CD4-positive, alpha-beta memory T cell (primary cell): ENCODE results near the gene COL4A2. TPM values are rescaled to one million over a fixed set of nuclear protein-coding genes. Genes with fewer than 3 reads are reported as not detected.

Experiments
- CTCF ChIA-PET: fragments of 350-600 bp; sonication (Branson Sonifier 250); formaldehyde crosslinking; loops from one replicate; lab custom pipeline; 2021; ENCODE audit warnings: inconsistent platforms; ENCODE audit not compliant: partially characterized antibody; lab: Charles Lee
- POLR2A ChIA-PET: fragments of 350-600 bp; sonication (Branson Sonifier 250); formaldehyde crosslinking; loops from one replicate; lab custom pipeline; 2021; ENCODE audit not compliant: partially characterized antibody; lab: Charles Lee
- DNase-seq, 5 donors: peaks; one replicate each; pipeline versions ENCODE4 v3.0.0 to v3.0.0-alpha.2; 2020 to 2022; ENCODE audit warnings: mixed read lengths in 1 of 5
- H3K27ac ChIP-seq: one replicate; pipeline ENCODE4 v1.7.0; 2013; ENCODE audit warnings: low read depth, low read length
- H3K27me3 ChIP-seq: 2 replicates; pipeline ENCODE4 v1.7.0; 2013; ENCODE audit warnings: mild to moderate bottlenecking, low read length, moderate library complexity; ENCODE audit not compliant: insufficient read depth
- H3K36me3 ChIP-seq: 2 replicates; pipeline ENCODE4 v1.7.0; 2013; ENCODE audit warnings: mild to moderate bottlenecking, low read length, moderate library complexity; ENCODE audit not compliant: insufficient read depth
- H3K4me1 ChIP-seq: 2 replicates; pipeline ENCODE4 v1.7.0; 2013; ENCODE audit warnings: mild to moderate bottlenecking, low read length, moderate library complexity; ENCODE audit not compliant: insufficient read depth
- H3K4me3 ChIP-seq, 2 donors: one replicate each; pipeline ENCODE4 v1.7.0; 2013; ENCODE audit warnings: low read length in 2 of 2, mild to moderate bottlenecking in 1 of 2
- H3K9me3 ChIP-seq, 2 donors: one replicate each; pipeline ENCODE4 v1.7.0; 2013; ENCODE audit warnings: low read length in 2 of 2, control low read depth in 1 of 2; ENCODE audit not compliant: control insufficient read depth in 1 of 2
- H3K27ac Mint-ChIP-seq, 7 donors: one replicate each; pipeline ENCODE4 v1.8.0; 2020 to 2021; ENCODE audit warnings: mixed read lengths in 7 of 7, mild to moderate bottlenecking in 6 of 7, inconsistent platforms in 3 of 7, moderate library complexity in 3 of 7
- H3K27me3 Mint-ChIP-seq, 2 donors: one replicate each; pipeline ENCODE4 v1.8.0; 2020 to 2021; ENCODE audit warnings: mixed read lengths in 2 of 2
- H3K36me3 Mint-ChIP-seq, 2 donors: one replicate each; pipeline ENCODE4 v1.8.0; 2020 to 2021; ENCODE audit warnings: mixed read lengths in 2 of 2, inconsistent platforms in 1 of 2, mild to moderate bottlenecking in 1 of 2
- H3K4me1 Mint-ChIP-seq, 4 donors: one replicate each; pipeline ENCODE4 v1.8.0; 2020 to 2021; ENCODE audit warnings: mixed read lengths in 4 of 4, mild to moderate bottlenecking in 1 of 4
- H3K4me3 Mint-ChIP-seq, 8 donors: one replicate each; pipeline ENCODE4 v1.8.0; 2020 to 2021; ENCODE audit warnings: mixed read lengths in 8 of 8, mild to moderate bottlenecking in 7 of 8, moderate library complexity in 6 of 8, inconsistent platforms in 3 of 8
- H3K9me3 Mint-ChIP-seq, 8 donors: one replicate each; pipeline ENCODE4 v1.8.0; 2020 to 2021; ENCODE audit warnings: mixed read lengths in 8 of 8, mild to moderate bottlenecking in 5 of 8, inconsistent platforms in 3 of 8, moderate library complexity in 1 of 8
- intact Hi-C: fragments of 100-400 bp; cut with micrococcal nuclease; formaldehyde crosslinking; loops from one replicate; pipeline ENCODE4 v1.15.1; 2023
- polyA plus RNA-seq, 2 donors: library from polyadenylated mRNA; unstranded; fragments of 300-500 nt; fragmentation: Illumina TruSeq; gene quantifications; one replicate each; pipeline ENCODE4 v1.2.3, GENCODE V29; 2021
- total RNA-seq, 2 experiments: library from RNA; stranded (reverse); gene quantifications; one replicate each; pipeline ENCODE4 v1.2.3, GENCODE V29; 2021

Gene COL4A2
- total and polyA plus RNA-seq, 4 experiments from 2014 or later = not detected

DNA sequence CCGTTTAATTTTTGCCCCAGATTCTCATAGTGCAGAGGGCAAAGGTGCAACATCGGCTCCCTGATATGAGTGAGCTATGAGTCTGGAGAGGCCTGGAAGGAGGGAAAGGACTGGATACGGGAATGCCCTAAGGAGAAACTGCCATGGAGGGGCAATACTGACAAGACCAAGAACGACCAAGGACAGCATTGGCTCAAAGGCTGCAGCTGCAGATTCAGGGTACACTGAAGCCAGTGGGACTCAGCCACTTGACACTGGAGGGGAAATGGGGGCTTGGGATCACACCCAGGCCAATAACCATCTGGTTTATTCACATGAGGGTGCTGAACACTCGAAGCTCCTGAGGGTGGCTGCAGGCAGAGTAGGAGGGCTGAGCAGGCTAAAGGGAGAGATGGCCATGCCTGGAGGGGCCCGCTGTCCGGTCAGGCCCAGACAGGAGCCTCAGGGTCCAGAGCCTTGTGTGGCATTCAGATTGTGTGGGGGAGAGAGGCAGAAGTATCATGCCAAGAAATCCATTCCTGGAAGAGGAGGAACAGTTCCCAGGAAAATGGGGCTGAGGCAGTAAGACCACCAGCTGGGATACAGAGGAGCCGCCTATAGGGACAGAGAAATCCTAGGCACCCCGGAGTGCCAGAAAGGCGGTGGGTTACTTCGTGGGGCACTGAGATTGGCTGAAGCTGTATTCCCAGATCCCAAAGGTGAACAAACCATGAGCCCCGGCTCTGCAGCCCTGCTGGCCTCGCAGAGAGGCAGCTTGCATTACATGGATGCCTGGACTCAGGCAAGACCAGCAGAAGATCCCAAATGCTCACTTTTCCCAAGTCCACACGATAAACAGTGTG is 20.9 kb upstream of the COL4A2 start:
- intact Hi-C loops = no loop called here
- no peaks in the 10 kb centered on the region for H3K27me3 ChIP-seq
- peaks cover 0 to 3% (median under 1%) of the 10 kb centered on the region in 8 donors for H3K9me3 Mint-ChIP-seq

DNA sequence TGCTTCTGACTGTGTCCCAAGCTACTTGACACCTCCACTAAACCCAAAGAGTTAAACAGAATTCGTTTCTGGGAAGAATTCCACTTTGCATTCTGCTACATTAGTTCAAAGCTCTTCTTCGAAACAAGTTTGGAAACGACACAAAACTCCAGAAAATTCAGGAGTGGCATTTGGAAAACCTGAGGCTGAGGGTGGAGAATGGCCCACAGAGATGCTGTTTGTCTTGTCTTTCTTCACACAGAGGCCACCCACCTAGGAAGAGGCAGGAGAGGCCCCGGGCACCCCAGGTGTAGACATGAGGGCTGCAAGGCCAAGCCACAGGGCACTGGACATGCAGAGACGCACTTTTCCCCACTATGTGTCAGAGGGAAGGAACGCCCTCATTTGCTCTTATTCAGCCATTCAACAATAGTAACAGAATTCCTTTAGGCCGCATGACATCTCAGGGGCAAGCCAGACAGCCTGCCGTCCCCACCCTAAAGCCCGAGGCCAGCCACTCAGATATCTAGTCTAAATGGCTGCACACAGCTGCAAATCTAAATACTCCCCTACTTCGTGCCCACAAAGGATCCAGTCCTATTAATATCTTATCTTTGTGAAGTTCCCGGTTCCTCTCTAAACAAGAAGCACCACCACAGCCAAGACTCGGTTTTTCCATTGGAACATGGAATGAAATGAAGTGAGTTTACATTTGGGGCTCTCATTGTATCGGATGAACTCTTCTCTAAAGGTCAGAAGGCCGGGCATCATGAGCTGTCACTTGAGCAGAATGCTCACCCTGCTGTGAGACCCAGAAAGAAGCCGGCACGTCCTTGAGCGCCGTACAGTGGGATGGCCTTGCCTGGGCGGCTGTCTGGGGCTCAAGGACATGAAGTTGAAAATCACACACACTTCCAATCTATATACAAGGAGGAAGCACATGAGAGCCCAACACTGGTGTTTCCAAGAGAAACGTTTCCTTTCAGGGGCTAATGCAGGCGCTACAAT is 20.0 kb upstream of the COL4A2 start:
- no peak overlapping the region for H3K27ac ChIP-seq
- H3K4me3 ChIP-seq = no peak overlapping the region
- no peaks in the 10 kb centered on the region for H3K27me3 ChIP-seq
- H3K4me1 Mint-ChIP-seq = no peaks in the 10 kb centered on the region
- no peak overlapping the region for H3K27ac Mint-ChIP-seq
- ChIA-PET CTCF (no interaction called here), POLR2A (no interaction called here)
- intact Hi-C loops = no loop called here
- no peaks in the 10 kb centered on the region for H3K36me3 Mint-ChIP-seq
- H3K4me1 ChIP-seq = no peaks in the 10 kb centered on the region
- H3K4me3 Mint-ChIP-seq = peak overlapping the region in 1 of 8 donors; percentile 41
- H3K9me3 ChIP-seq = no peaks in the 10 kb centered on the region
- DNase-seq = no peak
- H3K9me3 Mint-ChIP-seq = peaks cover 0 to 4% (median under 1%) of the 10 kb centered on the region in 8 donors
- H3K36me3 ChIP-seq = no peaks in the 10 kb centered on the region
- peaks cover 3 to 4% of the 10 kb centered on the region in 2 donors for H3K27me3 Mint-ChIP-seq

More for the DNA sequence above, 20.9 kb upstream of the COL4A2 start:
- ChIA-PET CTCF (no interaction called here), POLR2A (no interaction called here)
- H3K36me3 ChIP-seq = no peaks in the 10 kb centered on the region
- H3K9me3 ChIP-seq = no peaks in the 10 kb centered on the region
- Mint-ChIP-seq H3K27me3 (peaks cover 3 to 9% of the 10 kb centered on the region in 2 donors), H3K4me1 (no peaks in the 10 kb centered on the region), H3K4me3 (no peak overlapping the region), H3K27ac (no peak overlapping the region), H3K36me3 (no peaks in the 10 kb centered on the region)
- H3K27ac ChIP-seq = no peak overlapping the region
- H3K4me3 ChIP-seq = no peak overlapping the region
- no peak for DNase-seq
- no peaks in the 10 kb centered on the region for H3K4me1 ChIP-seq

DNA sequence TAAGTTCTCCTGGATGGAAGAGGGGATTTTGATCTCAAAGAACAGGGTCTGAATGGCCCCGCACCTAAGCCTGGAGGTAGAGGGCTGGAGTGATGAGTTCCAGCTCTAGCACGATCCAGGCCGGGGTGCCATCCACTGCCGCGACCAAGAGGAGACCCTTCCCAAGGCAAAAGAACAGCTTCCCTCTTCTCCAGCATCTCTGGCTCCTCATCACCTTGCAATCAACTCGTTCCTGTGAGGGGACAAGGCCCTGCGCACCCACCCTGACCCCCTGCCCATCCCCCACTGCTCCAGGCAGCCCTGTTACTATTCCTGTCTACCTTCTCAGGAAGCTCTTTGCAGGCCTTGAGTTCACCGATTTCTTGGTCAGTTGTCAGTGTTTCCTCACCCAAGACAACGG is 17.9 kb upstream of the COL4A2 start:
- no peak overlapping the region for H3K27ac Mint-ChIP-seq
- H3K4me3 Mint-ChIP-seq = no peak overlapping the region
- no peaks in the 10 kb centered on the region for H3K4me1 Mint-ChIP-seq
- peaks cover 2 to 6% of the 10 kb centered on the region in 2 donors for H3K27me3 Mint-ChIP-seq
- POLR2A ChIA-PET = no interaction called here
- no peak overlapping the region for H3K27ac ChIP-seq
- DNase-seq = no peak
- no peak overlapping the region for H3K4me3 ChIP-seq
- CTCF ChIA-PET = no interaction called here
- no peaks in the 10 kb centered on the region for H3K27me3 ChIP-seq
- H3K9me3 Mint-ChIP-seq = peaks cover 0 to 4% (median under 1%) of the 10 kb centered on the region in 8 donors
- no peaks in the 10 kb centered on the region for H3K36me3 ChIP-seq
- H3K36me3 Mint-ChIP-seq = no peaks in the 10 kb centered on the region
- no peaks in the 10 kb centered on the region for H3K4me1 ChIP-seq
- intact Hi-C loops = no loop called here
- H3K9me3 ChIP-seq = no peaks in the 10 kb centered on the region

DNA sequence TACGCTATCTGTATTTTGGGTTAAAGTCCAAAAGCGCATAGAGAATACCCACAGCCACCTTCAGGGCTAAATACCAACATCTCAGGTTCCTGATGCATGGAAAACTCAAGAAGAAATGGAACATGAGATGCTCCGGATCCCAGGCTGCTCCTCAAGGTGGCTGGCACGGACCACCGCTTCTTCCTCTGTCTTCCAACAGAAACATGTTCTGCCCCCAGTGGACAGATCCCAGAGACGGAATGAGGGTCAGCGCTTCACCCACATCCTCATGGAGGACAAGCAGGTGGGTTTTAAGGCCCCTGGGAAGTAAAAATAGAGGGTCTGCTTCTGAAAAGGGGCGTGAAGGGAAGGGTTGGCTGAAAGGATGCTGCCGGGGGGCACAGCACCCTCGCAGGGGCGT is 17.4 kb upstream of the COL4A2 start:
- ChIA-PET POLR2A (no interaction called here), CTCF (no interaction called here)
- H3K9me3 ChIP-seq = no peaks in the 10 kb centered on the region
- DNase-seq = no peak
- Mint-ChIP-seq H3K4me3 (no peak overlapping the region), H3K4me1 (no peaks in the 10 kb centered on the region), H3K27ac (no peak overlapping the region), H3K9me3 (peaks cover 0 to 4% (median under 1%) of the 10 kb centered on the region in 8 donors), H3K36me3 (no peaks in the 10 kb centered on the region), H3K27me3 (peaks cover 2 to 8% of the 10 kb centered on the region in 2 donors)
- H3K27me3 ChIP-seq = no peaks in the 10 kb centered on the region
- intact Hi-C loops = no loop called here
- H3K36me3 ChIP-seq = no peaks in the 10 kb centered on the region
- H3K27ac ChIP-seq = no peak overlapping the region
- no peaks in the 10 kb centered on the region for H3K4me1 ChIP-seq
- H3K4me3 ChIP-seq = no peak overlapping the region

- intact Hi-C loops = no loop called here
- H3K27me3 ChIP-seq = no peaks in the 10 kb centered on the region
- no peaks in the 10 kb centered on the region for H3K4me1 Mint-ChIP-seq
- DNase-seq = no peak
- H3K4me1 ChIP-seq = no peaks in the 10 kb centered on the region
- ChIA-PET CTCF (interaction anchor here (1.0 kb wide), 1 partner anchor 10 kb away, joined by 3 read pairs; no protein-coding TSS in a partner anchor), POLR2A (no interaction called here)
- no peaks in the 10 kb centered on the region for H3K9me3 ChIP-seq
- H3K4me3 Mint-ChIP-seq = no peak overlapping the region
- H3K27ac ChIP-seq = no peak overlapping the region
- peaks cover 2 to 8% of the 10 kb centered on the region in 2 donors for H3K27me3 Mint-ChIP-seq
- no peaks in the 10 kb centered on the region for H3K36me3 ChIP-seq
- no peak overlapping the region for H3K27ac Mint-ChIP-seq
- no peaks in the 10 kb centered on the region for H3K36me3 Mint-ChIP-seq
- no peak overlapping the region for H3K4me3 ChIP-seq
- peaks cover 0 to 4% (median under 1%) of the 10 kb centered on the region in 8 donors for H3K9me3 Mint-ChIP-seq
These were observed 16.9 kb upstream of the COL4A2 start for GRCh38 chr13:110290153-110290552.

GRCh38 chr13:110290826-110291225 is 16.3 kb upstream of the COL4A2 start:
- Histone ChIP-seq H3K27me3 (no peaks in the 10 kb centered on the region), H3K9me3 (no peaks in the 10 kb centered on the region), H3K27ac (no peak overlapping the region), H3K4me3 (no peak overlapping the region), H3K36me3 (no peaks in the 10 kb centered on the region), H3K4me1 (no peaks in the 10 kb centered on the region)
- DNase-seq = no peak
- peaks cover 0 to 10% of the 10 kb centered on the region in 2 donors for H3K27me3 Mint-ChIP-seq
- intact Hi-C loops = no loop called here
- POLR2A ChIA-PET = no interaction called here
- no peak overlapping the region for H3K27ac Mint-ChIP-seq
- no peaks in the 10 kb centered on the region for H3K4me1 Mint-ChIP-seq
- H3K9me3 Mint-ChIP-seq = peaks cover 0 to 4% (median under 1%) of the 10 kb centered on the region in 8 donors
- no peaks in the 10 kb centered on the region for H3K36me3 Mint-ChIP-seq
- H3K4me3 Mint-ChIP-seq = no peak overlapping the region
- CTCF ChIA-PET = interaction anchor here (1.0 kb wide), 1 partner anchor 10 kb away, joined by 3 read pairs; no protein-coding TSS in a partner anchor

DNA sequence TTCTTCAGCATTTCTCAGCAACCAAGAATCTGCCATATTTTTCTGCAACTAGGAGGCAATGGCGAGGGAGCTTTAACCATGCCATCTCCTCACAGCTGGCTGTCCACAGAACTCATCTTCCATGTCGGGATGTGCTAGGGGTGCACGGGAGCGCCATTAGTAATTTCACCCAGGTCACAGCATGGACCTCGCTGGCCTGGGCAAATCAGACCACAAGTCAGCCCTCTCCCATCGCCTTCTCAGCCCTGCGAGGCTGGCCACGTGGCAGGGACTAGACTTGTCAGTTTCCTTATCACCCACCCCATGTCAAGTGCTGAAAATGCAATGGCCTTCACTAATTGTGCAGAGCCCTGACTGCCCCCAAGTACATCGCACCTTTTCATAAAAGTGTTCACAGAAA is 15.8 kb upstream of the COL4A2 start:
- H3K27ac ChIP-seq = no peak overlapping the region
- no peaks in the 10 kb centered on the region for H3K36me3 Mint-ChIP-seq
- POLR2A ChIA-PET = no interaction called here
- no peak overlapping the region for H3K4me3 Mint-ChIP-seq
- CTCF ChIA-PET = no interaction called here
- no peak for DNase-seq
- H3K27ac Mint-ChIP-seq = no peak overlapping the region
- H3K9me3 ChIP-seq = no peaks in the 10 kb centered on the region
- no peaks in the 10 kb centered on the region for H3K4me1 Mint-ChIP-seq
- peaks cover 3 to 13% of the 10 kb centered on the region in 2 donors for H3K27me3 Mint-ChIP-seq
- H3K4me1 ChIP-seq = no peaks in the 10 kb centered on the region
- intact Hi-C loops = no loop called here
- H3K27me3 ChIP-seq = no peaks in the 10 kb centered on the region
- H3K9me3 Mint-ChIP-seq = peaks cover 0 to 4% (median 2%) of the 10 kb centered on the region in 8 donors
- no peak overlapping the region for H3K4me3 ChIP-seq
- H3K36me3 ChIP-seq = no peaks in the 10 kb centered on the region
